Breast epithelium (tissue), 3 donors: ENCODE measurements around the gene TMEM178B.

ENCODE experiments used
- POLR2A ChIP-seq: fragments of 450-650 bp; IDR thresholded peaks from one replicate; pipeline ENCODE4 v1.6.1; 2016; ENCODE audit warnings: antibody characterized with exemption, mild to moderate bottlenecking, moderate library complexity
- TF ChIP-seq, protein P1 (sequence below), 3 donors: fragments of 450-650 bp; IDR thresholded peaks; one replicate each; pipeline ENCODE4 v1.5.1; 2016 to 2017; ENCODE audit warnings: antibody characterized with exemption in 3 of 3, mild to moderate bottlenecking in 3 of 3, moderate library complexity in 3 of 3

DNA sequence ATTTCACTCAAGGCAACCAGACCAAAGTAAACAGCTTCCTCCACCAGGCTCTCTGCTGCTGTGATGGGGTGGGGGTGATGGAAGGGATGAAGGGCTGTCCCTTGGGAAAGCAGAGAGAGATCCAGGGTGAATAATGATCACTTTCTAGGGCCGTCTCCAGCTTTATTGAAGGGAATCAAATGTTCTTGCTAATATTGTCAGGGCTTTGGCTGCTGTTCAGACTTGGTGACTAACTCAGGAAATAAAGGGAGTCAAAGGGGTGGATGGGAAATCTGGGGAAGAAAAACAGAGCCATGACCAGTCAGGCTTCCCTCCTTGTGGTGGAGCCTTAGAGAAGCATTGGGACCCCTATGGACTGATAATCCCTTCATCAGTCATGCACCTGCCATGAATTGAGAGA lies 281.2 kb downstream of the TMEM178B start:
- no peak for TF ChIP-seq POLR2A
- TF ChIP-seq, protein P1, sequence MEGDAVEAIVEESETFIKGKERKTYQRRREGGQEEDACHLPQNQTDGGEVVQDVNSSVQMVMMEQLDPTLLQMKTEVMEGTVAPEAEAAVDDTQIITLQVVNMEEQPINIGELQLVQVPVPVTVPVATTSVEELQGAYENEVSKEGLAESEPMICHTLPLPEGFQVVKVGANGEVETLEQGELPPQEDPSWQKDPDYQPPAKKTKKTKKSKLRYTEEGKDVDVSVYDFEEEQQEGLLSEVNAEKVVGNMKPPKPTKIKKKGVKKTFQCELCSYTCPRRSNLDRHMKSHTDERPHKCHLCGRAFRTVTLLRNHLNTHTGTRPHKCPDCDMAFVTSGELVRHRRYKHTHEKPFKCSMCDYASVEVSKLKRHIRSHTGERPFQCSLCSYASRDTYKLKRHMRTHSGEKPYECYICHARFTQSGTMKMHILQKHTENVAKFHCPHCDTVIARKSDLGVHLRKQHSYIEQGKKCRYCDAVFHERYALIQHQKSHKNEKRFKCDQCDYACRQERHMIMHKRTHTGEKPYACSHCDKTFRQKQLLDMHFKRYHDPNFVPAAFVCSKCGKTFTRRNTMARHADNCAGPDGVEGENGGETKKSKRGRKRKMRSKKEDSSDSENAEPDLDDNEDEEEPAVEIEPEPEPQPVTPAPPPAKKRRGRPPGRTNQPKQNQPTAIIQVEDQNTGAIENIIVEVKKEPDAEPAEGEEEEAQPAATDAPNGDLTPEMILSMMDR (IDR thresholded peaks at IDR 0.05), result no peak
